ENCODE measurements around the gene DIS3L2. TPM values are rescaled to one million over a fixed set of nuclear protein-coding genes. Genes with fewer than 3 reads are reported as not detected.

DIS3L2 gene
- total RNA-seq, 4 donors from 2014 or later, result 40.6 to 105 (median 43.9) TPM

- no peaks in the 10 kb centered on the region for H3K4me1 ChIP-seq
- WGBS, result 88% methylated on average over 3 of the region's 3 CpGs
- no peaks in the 10 kb centered on the region for H3K36me3 ChIP-seq
- no peak overlapping the region for H3K4me3 ChIP-seq
- no peak overlapping the region for H3K27ac ChIP-seq
- no peak for TF ChIP-seq POLR2AphosphoS5 (IDR thresholded peaks at IDR 0.05)
- H3K9me3 ChIP-seq, result no peaks in the 10 kb centered on the region
- H3K27me3 ChIP-seq, result no peaks in the 10 kb centered on the region
- no peak for DNase-seq (ENCODE audit: low spot score in 2 of 2)
These were observed 155.9 kb downstream of the DIS3L2 start for GRCh38 chr2:232117413-232117812.

GRCh38 chr2:232120911-232121310, 159.4 kb downstream of the DIS3L2 start:
- TF ChIP-seq POLR2A (IDR thresholded peaks at IDR 0.05) (no peak), CTCF (IDR thresholded peaks at IDR 0.05) (no peak), POLR2AphosphoS5 (IDR thresholded peaks at IDR 0.05) (no peak), EP300 (IDR thresholded peaks at IDR 0.05) (no peak)

GRCh38 chr2:232124309-232124708, 162.8 kb downstream of the DIS3L2 start:
- Histone ChIP-seq H3K4me3 (no peak overlapping the region), H3K27ac (no peak overlapping the region), H3K36me3 (no peaks in the 10 kb centered on the region), H3K9me3 (no peaks in the 10 kb centered on the region), H3K27me3 (no peaks in the 10 kb centered on the region), H3K4me1 (peaks cover 8% of the 10 kb centered on the region)
- TF ChIP-seq EP300 (IDR thresholded peaks at IDR 0.05), result no peak
- no peak for TF ChIP-seq POLR2A (IDR thresholded peaks at IDR 0.05)
- TF ChIP-seq POLR2AphosphoS5 (IDR thresholded peaks at IDR 0.05), result no peak
- no peak for TF ChIP-seq CTCF (IDR thresholded peaks at IDR 0.05)
- WGBS, result 91% methylated on average over 1 of the region's 1 CpG
- no peak for DNase-seq (ENCODE audit: low spot score in 2 of 2)

More at GRCh38 chr2:232120911-232121310, 159.4 kb downstream of the DIS3L2 start:
- Histone ChIP-seq H3K27me3 (no peaks in the 10 kb centered on the region), H3K9me3 (no peaks in the 10 kb centered on the region), H3K27ac (no peak overlapping the region), H3K36me3 (no peaks in the 10 kb centered on the region), H3K4me3 (no peak overlapping the region), H3K4me1 (no peaks in the 10 kb centered on the region)
- no peak for DNase-seq (ENCODE audit: low spot score in 2 of 2)

- Histone ChIP-seq H3K4me1 (peaks cover 8% of the 10 kb centered on the region), H3K27ac (no peak overlapping the region), H3K27me3 (no peaks in the 10 kb centered on the region), H3K36me3 (peaks cover 5% of the 10 kb centered on the region), H3K4me3 (no peak overlapping the region), H3K9me3 (no peaks in the 10 kb centered on the region)
- no peak for DNase-seq (ENCODE audit: low spot score in 2 of 2)
- 66% methylated on average over 5 of the region's 5 CpGs for WGBS
- TF ChIP-seq CTCF (IDR thresholded peaks at IDR 0.05) (no peak), POLR2AphosphoS5 (IDR thresholded peaks at IDR 0.05) (no peak), EP300 (IDR thresholded peaks at IDR 0.05) (no peak), POLR2A (IDR thresholded peaks at IDR 0.05) (no peak)
These were observed 165.0 kb downstream of the DIS3L2 start for GRCh38 chr2:232126301-232127099.

GRCh38 chr2:232129483-232129882, 168.0 kb downstream of the DIS3L2 start:
- WGBS, result 75% methylated on average over 4 of the region's 4 CpGs
- Histone ChIP-seq H3K9me3 (no peaks in the 10 kb centered on the region), H3K4me1 (peaks cover 14% of the 10 kb centered on the region), H3K27me3 (no peaks in the 10 kb centered on the region), H3K36me3 (peaks cover 16% of the 10 kb centered on the region), H3K4me3 (no peak overlapping the region), H3K27ac (no peak overlapping the region)
- DNase-seq (ENCODE audit: low spot score in 2 of 2), result no peak
- no peak for TF ChIP-seq CTCF (IDR thresholded peaks at IDR 0.05)
- no peak for TF ChIP-seq EP300 (IDR thresholded peaks at IDR 0.05)
- no peak for TF ChIP-seq POLR2AphosphoS5 (IDR thresholded peaks at IDR 0.05)
- TF ChIP-seq POLR2A (IDR thresholded peaks at IDR 0.05), result no peak
